Stimulated activated CD8-positive, alpha-beta memory T cell treated with anti-CD3 and anti-CD28 coated beads, Interleukin-15, amount 100 ng/mL, for 48 hours (primary cell): ENCODE data around the gene PLXNA1.
A peak's percentile ranks its signal among the peaks of the same experiment; 100 is the strongest.

ENCODE experiments used
- DNase-seq, 2 donors: peaks; one replicate each; pipeline ENCODE4 v3.0.0-alpha.2; 2020; ENCODE audit warnings: low read depth in 2 of 2

Gene PLXNA1

DNA sequence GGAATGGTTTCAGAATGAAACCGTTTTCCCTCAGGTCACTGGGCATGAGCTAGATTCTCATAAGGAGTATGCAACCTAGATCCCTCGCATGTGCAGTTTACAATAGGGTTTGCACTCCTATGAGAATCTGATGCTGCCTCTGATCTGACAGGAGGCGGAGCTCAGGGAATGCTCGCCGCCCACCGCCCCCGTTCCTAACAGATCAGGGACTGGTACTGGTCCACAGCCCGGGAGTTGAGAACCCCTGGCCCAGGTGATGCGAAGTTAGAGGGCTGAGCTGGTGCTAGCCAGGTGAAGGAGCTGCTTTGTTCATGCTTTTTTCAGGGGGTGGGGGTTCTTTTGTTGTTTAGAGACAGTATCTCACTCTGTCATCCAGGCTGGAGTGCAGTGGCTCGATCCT lies 15.5 kb upstream of the PLXNA1 start:
- DNase-seq = no peak

- no peak for DNase-seq
These were observed 14.2 kb upstream of the PLXNA1 start for GRCh38 chr3:126968391-126969390.

GRCh38 chr3:126969586-126969985 lies 13.3 kb upstream of the PLXNA1 start:
- DNase-seq = no peak

GRCh38 chr3:126970101-126970500 lies 12.8 kb upstream of the PLXNA1 start:
- DNase-seq = no peak

GRCh38 chr3:126970921-126971320 lies 12.0 kb upstream of the PLXNA1 start:
- no peak for DNase-seq

GRCh38 chr3:126971891-126972351 lies 11.0 kb upstream of the PLXNA1 start:
- no peak for DNase-seq

DNA sequence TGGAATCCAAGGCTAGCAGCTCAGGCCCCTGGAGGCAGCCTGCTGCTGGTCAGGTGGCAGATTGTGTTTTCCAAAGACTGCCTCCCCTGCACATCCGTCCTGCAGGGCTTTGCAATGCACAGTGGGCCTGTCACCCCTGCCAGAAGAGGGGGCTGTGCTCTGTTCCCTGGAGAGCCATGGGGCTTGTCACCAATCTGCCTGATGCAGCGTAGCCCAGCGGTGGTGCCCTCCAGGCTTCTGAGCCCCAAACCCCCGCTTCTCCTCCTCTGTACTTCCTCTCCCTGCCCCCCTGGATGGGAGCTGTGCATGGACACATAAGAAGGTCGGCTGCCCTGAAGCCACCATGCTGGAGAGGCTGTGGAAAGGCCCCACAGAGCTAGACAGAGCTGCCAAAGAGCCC lies 10.0 kb upstream of the PLXNA1 start:
- no peak for DNase-seq

DNA sequence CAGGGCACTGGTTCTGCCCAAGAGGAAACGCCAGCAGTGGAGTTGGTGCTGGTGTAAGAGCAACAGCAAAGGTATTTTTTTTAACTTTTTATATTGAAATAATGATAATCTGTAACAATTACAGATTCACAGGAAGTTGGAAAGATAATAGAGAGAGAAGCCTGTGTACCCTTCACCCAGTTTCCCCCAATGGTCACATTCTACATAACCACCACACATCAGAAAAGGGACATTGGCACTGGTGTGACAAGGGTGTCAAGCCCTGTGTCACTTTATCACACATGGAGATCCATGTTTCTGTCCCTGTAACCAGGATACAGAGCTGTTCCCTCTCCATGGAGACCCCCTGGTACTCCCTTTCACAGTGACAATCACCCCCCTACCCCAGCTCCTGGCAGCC lies 9.1 kb upstream of the PLXNA1 start:
- no peak for DNase-seq

DNA sequence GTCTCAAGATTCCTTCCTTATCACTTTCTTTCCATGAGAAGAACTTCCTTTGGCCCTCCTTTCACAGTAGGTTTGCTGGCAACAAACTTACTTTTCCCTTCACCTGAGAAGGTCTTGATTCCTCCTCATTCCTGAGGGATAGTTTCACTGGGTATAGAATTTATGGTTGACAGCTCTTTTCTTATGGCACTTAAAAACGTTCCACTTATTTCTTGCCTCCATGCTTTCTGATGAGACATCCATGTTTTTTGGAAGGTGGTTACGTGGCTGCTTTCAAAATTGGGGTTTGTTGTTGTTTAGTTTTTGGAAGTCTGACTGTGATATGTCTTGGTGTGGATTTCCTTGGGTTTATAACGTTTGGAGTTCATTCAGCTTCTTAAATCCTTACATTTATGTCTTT lies 8.2 kb upstream of the PLXNA1 start:
- no peak for DNase-seq

GRCh38 chr3:126976906-126977305 lies 6.0 kb upstream of the PLXNA1 start:
- DNase-seq = no peak

DNA sequence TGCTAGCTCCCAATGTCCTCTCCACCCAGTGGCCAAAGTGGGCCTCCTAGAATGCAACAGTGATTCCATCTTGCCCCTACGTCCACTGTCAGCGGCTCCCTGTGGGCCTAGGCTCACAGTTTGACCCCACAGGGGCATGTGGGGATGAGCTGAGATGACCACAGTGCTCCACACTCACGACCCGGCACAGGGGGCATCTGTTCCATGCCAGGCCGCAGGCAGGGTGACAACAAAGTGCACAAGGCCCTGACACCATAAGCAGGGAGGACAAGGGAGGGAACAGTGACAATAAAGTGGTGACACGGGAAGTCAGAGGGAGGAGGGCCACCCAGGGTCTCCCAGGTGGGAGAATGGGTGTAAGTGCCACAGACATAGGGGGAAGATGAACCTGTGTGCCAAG lies 5.1 kb upstream of the PLXNA1 start:
- no peak for DNase-seq

DNA sequence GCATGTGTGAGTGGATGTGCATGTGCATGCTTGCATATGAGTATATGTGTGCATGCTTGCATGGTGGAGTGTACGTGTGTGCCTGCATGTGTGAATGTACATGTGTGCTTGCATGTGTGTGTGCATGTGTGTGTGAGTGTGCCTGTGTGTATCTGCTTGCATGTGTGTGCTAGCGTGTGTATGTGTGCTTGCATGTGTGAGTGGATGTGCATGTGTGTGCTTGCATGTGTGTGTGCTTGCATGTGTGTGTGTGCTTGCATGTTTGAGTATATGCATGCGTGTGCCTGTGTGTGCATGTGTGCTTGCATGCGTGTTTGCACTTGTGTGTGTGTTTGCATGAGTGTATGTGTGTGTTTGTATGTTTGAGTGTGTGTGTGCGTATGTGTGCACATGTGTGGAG lies 4.6 kb upstream of the PLXNA1 start:
- DNase-seq = no peak

GRCh38 chr3:126979046-126979628 lies 3.8 kb upstream of the PLXNA1 start:
- DNase-seq = no peak

- no peak for DNase-seq
These were observed 2.6 kb upstream of the PLXNA1 start for GRCh38 chr3:126980266-126980811.

DNA sequence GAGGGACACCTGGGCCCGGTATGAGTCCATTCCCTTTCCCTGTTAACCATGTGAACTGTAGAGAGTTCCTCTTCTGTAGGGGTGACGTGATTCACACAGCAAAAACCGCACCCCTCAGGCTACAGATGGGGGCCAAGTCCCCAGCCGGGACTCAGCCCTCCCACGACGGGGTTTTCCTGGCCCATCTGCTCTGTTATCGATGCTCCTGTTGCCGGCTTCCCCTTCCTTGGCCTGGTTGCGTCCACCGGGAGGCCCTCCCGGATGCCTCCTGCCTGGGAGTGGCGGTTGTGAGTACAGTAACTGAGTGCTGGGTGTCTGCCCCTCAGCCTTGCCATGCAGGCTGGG lies 817 bp upstream of the PLXNA1 start:
- DNase-seq = peak; percentile 43 to 47

DNA sequence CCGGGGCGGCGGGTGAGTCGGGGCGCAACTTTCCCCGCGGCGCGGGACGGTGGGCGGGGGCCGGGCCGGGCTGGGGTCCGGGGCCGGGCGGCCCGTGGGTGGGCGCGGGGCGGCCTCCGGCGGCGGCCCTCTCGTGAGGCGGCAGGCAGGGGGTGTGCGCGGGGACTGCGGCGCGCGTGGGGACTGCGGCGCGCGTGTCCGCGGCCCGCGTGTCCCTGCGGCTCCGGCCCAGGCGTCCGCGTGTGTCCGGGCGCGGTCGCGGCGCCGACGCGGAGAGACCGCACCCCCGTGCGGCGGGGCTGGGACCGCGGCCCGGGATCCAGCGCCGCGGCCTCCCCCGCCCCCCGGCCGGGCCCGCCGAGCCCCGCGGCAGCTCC lies 349 bp downstream of the PLXNA1 start:
- DNase-seq = no peak

DNA sequence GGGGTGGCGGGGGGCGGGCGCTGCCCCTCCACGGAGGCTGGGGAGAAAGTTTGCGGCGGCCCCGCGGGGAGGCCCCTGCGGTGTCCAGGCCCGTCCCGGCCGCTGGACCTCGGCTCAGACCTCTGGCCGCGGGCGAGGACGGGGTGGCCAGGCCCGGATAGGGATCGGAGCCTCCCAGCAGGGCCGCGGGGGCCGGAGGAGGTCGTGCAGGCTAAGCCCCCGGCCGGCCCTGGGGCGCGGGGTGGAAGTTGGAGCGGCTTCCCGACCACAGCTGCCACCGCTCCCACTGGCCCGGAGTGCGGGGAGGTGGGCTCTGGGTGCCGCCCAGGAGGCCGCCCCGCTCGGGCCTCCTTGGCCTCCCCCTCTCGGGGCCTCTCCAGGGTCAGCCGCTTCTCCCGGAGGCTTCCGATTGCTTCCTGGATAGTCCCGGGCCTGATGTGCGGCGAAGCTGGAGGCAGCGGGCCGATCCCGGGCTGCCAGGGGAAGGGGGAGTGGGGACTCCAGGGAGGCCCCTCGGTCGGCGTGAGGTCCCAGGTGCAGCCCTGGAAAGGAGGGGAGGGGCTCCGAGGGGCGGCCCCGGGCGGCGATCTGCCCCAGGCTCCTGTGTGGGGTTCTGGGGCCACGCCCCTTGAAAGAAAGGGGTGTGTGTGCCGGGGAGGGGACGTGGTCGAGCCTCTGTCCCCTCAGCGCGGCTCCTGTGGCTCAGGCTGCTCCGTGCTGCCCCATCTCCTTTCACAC lies 907 bp downstream of the PLXNA1 start:
- DNase-seq = peak in 1 of 2 donors; percentile 6

- DNase-seq = no peak
These were observed 1.6 kb downstream of the PLXNA1 start for GRCh38 chr3:126984391-126985131.

- DNase-seq = no peak
These were observed 2.4 kb downstream of the PLXNA1 start for GRCh38 chr3:126985132-126985985.

- no peak for DNase-seq
These were observed 3.1 kb downstream of the PLXNA1 start for GRCh38 chr3:126986001-126986400.

- no peak for DNase-seq
These were observed 4.2 kb downstream of the PLXNA1 start for GRCh38 chr3:126987129-126987528.
